T47D (cell line): ENCODE data around the gene PRKD3.

Experiments used
- DNase-seq, 2 experiments: peaks; one replicate each; pipeline versions ENCODE4 v3.0.0 to v3.0.0-alpha.2; 2011 to 2012; ENCODE audit warnings: low read depth in 1 of 2, low spot score in 1 of 2
- JUND ChIP-seq: IDR thresholded peaks from 2 replicates; pipeline ENCODE4 v1.6.1; 2012; ENCODE audit warnings: low read depth
- in situ Hi-C: cut with HindIII; loops from 2 replicates; pipeline ENCODE4 v1.10.0; 2016; ENCODE audit warnings: low sequenced_read_pairs, low pct_unique_long_range_greater_than_20kb

Gene PRKD3

GRCh38 chr2:37356299-37356698 is 31.7 kb upstream of the PRKD3 start:
- TF ChIP-seq JUND = no peak
- in situ Hi-C loops = no loop called here
- DNase-seq = no peak

- no peak for TF ChIP-seq JUND
Measured at GRCh38 chr2:37355735-37356134, 31.1 kb upstream of the PRKD3 start.

GRCh38 chr2:37354531-37354930 is 29.9 kb upstream of the PRKD3 start:
- DNase-seq = no peak
- no peak for TF ChIP-seq JUND
- in situ Hi-C loops = no loop called here

More at GRCh38 chr2:37355735-37356134, 31.1 kb upstream of the PRKD3 start:
- in situ Hi-C loops = no loop called here
- no peak for DNase-seq

GRCh38 chr2:37350034-37350433 is 25.4 kb upstream of the PRKD3 start:
- DNase-seq = no peak
- in situ Hi-C loops = no loop called here
- no peak for TF ChIP-seq JUND

- in situ Hi-C loops = no loop called here
- no peak for DNase-seq
- TF ChIP-seq JUND = no peak
Measured at GRCh38 chr2:37349231-37349860, 24.7 kb upstream of the PRKD3 start.

GRCh38 chr2:37348155-37348554 is 23.5 kb upstream of the PRKD3 start:
- in situ Hi-C loops = no loop called here
- DNase-seq = no peak
- TF ChIP-seq JUND = no peak

- no peak for TF ChIP-seq JUND
- in situ Hi-C loops = no loop called here
- peak in 1 of 2 experiments; percentile 56 for DNase-seq
Measured at GRCh38 chr2:37344453-37345361, 20.1 kb upstream of the PRKD3 start, which contains the start of gene QPCT. TSS of gene QPCT (plus strand) at chr2:37344630. CDS start at chr2:37344732, 102 bp downstream.

GRCh38 chr2:37343537-37344434 is 19.2 kb upstream of the PRKD3 start:
- in situ Hi-C loops = no loop called here
- DNase-seq = no peak
- no peak for TF ChIP-seq JUND

GRCh38 chr2:37342591-37343220 is 18.1 kb upstream of the PRKD3 start:
- TF ChIP-seq JUND = no peak
- no peak for DNase-seq
- in situ Hi-C loops = no loop called here

- in situ Hi-C loops = no loop called here
- TF ChIP-seq JUND = no peak
- no peak for DNase-seq
Measured at GRCh38 chr2:37340637-37341036, 16.0 kb upstream of the PRKD3 start.

- in situ Hi-C loops = no loop called here
- no peak for TF ChIP-seq JUND
- DNase-seq = no peak
Measured at GRCh38 chr2:37338933-37339332, 14.3 kb upstream of the PRKD3 start.

- DNase-seq = no peak
- in situ Hi-C loops = no loop called here
- no peak for TF ChIP-seq JUND
Measured at GRCh38 chr2:37337620-37338280, 13.1 kb upstream of the PRKD3 start.
